Endodermal cell (in vitro differentiated cells): ENCODE data around the gene CER1. TPM values are rescaled to one million over a fixed set of nuclear protein-coding genes. Genes with fewer than 3 reads are reported as not detected.

Experiments used
- DNase-seq: peaks from one replicate; pipeline ENCODE4 v3.0.0-alpha.2; 2017
- H3K27ac ChIP-seq: 2 replicates; pipeline ENCODE4 v1.5.1; 2013; ENCODE audit warnings: mild to moderate bottlenecking, low read depth, low read length, moderate library complexity
- H3K27me3 ChIP-seq: 2 replicates; pipeline ENCODE4 v1.6.1; 2013; ENCODE audit warnings: mild to moderate bottlenecking, low read length, moderate library complexity; ENCODE audit not compliant: insufficient read depth, control insufficient read depth, poor library complexity, severe bottlenecking
- H3K36me3 ChIP-seq: 2 replicates; pipeline ENCODE4 v1.7.0; 2013; ENCODE audit warnings: mild to moderate bottlenecking, low read length, moderate library complexity; ENCODE audit not compliant: control insufficient read depth, insufficient read depth
- H3K4me1 ChIP-seq: one replicate; pipeline ENCODE4 v1.7.0; 2013; ENCODE audit warnings: low read length; ENCODE audit not compliant: control insufficient read depth, insufficient read depth
- H3K4me3 ChIP-seq: 2 replicates; pipeline ENCODE4 v1.5.1; 2013; ENCODE audit warnings: mild to moderate bottlenecking, low read length, moderate library complexity
- H3K9ac ChIP-seq: 2 replicates; pipeline ENCODE4 v1.6.1; 2013; ENCODE audit warnings: mild to moderate bottlenecking, low read length, moderate library complexity; ENCODE audit not compliant: poor library complexity, severe bottlenecking; ENCODE audit errors: extremely low read depth
- H3K9me3 ChIP-seq: 2 replicates; pipeline ENCODE4 v1.6.1; 2013; ENCODE audit warnings: mild to moderate bottlenecking, low read length, moderate library complexity; ENCODE audit not compliant: control insufficient read depth
- H3K27ac Mint-ChIP-seq: 2 replicates; pipeline ENCODE4 v1.8.0; 2020; ENCODE audit warnings: mixed read lengths
- H3K27me3 Mint-ChIP-seq: 2 replicates; pipeline ENCODE4 v1.8.0; 2021; ENCODE audit warnings: mild to moderate bottlenecking, mixed read lengths; ENCODE audit not compliant: insufficient read depth
- H3K36me3 Mint-ChIP-seq: 2 replicates; pipeline ENCODE4 v1.8.0; 2020; ENCODE audit warnings: low read depth, mixed read lengths
- H3K4me1 Mint-ChIP-seq: 2 replicates; pipeline ENCODE4 v1.8.0; 2020; ENCODE audit warnings: mixed read lengths
- H3K4me3 Mint-ChIP-seq: 2 replicates; pipeline ENCODE4 v1.8.0; 2020; ENCODE audit warnings: mild to moderate bottlenecking, moderate library complexity, mixed read lengths
- H3K9me3 Mint-ChIP-seq: 2 replicates; pipeline ENCODE4 v1.8.0; 2020; ENCODE audit warnings: mild to moderate bottlenecking, mixed read lengths
- WGBS, 2 experiments: methylation state at CpG; one replicate each; pipeline versions ENCODE4 v1.1.5 to v1.1.7; 2013; ENCODE audit warnings: missing lambda C conversion rate in 2 of 2, mixed read lengths in 1 of 2; ENCODE audit not compliant: insufficient coverage in 1 of 2, insufficient read length in 1 of 2; 5-methylcytosine and 5-hydroxymethylcytosine counted together
- total RNA-seq, 2 donors: library from RNA; stranded (reverse); fragmentation: NEBNext Ultra II Directional in 1 of 2; extraction: Animal tissue kit (Norgen Biotek cat#: 25700) in 1 of 2; gene quantifications; 2 replicates in 1 of 2; 3 replicates in 1 of 2; pipeline ENCODE4 v1.2.1, GENCODE V29; 2021
- TF ChIP-seq, protein P1 (sequence below): fragments of 200-600 bp; sonication (generic); conservative IDR thresholded peaks from 2 replicates; pipeline ENCODE4 v1.5.0; 2021; ENCODE audit warnings: antibody characterized with exemption, mild to moderate bottlenecking

The CER1 gene
- total RNA-seq, 2 donors from 2014 or later = 694 to 2,562 TPM

DNA sequence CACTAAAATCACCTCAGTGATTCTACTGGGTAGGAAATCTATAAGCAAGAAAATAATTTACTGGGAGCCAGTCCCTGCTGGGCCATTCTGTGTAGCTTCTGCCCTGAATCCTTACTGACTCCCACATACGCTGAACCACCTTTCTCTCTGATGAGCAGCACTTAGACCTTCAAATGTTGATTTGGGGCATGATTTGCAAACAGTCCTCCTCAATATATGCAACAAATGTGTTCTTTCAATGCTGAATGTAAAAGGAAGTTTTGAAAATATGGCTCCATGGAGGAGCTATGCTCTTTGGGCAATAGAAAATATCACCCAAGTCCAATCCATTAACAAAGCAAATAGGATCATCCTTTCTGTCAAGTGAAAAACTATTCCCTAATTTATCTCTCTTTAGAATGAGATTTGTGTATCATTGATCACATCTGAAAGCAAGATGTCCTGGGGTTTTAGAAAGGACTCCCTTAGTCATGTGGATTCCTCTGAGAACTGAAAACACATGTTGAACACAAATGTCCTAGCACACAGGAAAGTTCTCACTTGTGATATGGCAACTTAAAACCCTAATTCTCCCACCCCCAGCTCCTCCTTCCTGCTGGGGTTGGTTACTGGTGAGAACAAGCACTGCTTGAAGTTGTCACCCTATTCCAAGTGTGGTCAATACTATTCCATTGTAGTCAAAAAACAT, 8.9 kb upstream of the CER1 start:
- Mint-ChIP-seq H3K9me3 (no peaks in the 10 kb centered on the region), H3K36me3 (peaks cover 8% of the 10 kb centered on the region), H3K4me1 (peaks cover 40% of the 10 kb centered on the region), H3K27ac (no peak overlapping the region), H3K4me3 (no peak overlapping the region), H3K27me3 (peaks cover 15% of the 10 kb centered on the region)
- TF ChIP-seq, protein P1, sequence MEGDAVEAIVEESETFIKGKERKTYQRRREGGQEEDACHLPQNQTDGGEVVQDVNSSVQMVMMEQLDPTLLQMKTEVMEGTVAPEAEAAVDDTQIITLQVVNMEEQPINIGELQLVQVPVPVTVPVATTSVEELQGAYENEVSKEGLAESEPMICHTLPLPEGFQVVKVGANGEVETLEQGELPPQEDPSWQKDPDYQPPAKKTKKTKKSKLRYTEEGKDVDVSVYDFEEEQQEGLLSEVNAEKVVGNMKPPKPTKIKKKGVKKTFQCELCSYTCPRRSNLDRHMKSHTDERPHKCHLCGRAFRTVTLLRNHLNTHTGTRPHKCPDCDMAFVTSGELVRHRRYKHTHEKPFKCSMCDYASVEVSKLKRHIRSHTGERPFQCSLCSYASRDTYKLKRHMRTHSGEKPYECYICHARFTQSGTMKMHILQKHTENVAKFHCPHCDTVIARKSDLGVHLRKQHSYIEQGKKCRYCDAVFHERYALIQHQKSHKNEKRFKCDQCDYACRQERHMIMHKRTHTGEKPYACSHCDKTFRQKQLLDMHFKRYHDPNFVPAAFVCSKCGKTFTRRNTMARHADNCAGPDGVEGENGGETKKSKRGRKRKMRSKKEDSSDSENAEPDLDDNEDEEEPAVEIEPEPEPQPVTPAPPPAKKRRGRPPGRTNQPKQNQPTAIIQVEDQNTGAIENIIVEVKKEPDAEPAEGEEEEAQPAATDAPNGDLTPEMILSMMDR = no peak
- Histone ChIP-seq H3K9me3 (no peaks in the 10 kb centered on the region), H3K36me3 (peaks cover 43% of the 10 kb centered on the region), H3K4me1 (peaks cover 12% of the 10 kb centered on the region), H3K4me3 (peak overlapping the region; percentile 31), H3K27ac (no peak overlapping the region), H3K27me3 (no peaks in the 10 kb centered on the region), H3K9ac (no peak overlapping the region)
- no peak for DNase-seq
- WGBS, 2 experiments = 88 to 100% methylated on average over 1 of the region's 1 CpG

DNA sequence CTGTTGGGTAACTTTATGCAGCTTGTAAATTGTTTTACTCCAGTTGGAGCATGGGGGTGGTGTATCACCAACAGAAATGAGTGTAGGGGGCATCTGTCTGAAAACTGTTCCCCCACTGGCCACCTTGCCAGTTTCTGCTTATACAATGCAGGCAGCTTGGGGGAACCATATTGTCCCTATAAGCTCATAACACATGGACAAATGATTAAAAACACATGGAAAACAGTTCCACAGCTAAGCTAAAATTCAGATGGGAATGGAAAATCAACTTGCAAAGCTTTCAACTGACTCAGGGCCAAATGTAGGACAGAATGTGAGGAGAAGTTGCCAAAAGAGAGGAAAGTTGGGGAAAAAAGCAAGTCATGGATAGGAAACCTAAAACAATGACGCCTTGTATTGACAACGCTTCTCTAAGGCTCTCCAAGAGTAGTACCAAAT, 7.9 kb upstream of the CER1 start:
- Histone ChIP-seq H3K9ac (no peak overlapping the region), H3K36me3 (peaks cover 33% of the 10 kb centered on the region), H3K27ac (no peak overlapping the region), H3K4me1 (peaks cover 11% of the 10 kb centered on the region), H3K9me3 (no peaks in the 10 kb centered on the region), H3K27me3 (no peaks in the 10 kb centered on the region), H3K4me3 (no peak overlapping the region)
- Mint-ChIP-seq H3K4me3 (no peak overlapping the region), H3K27me3 (peaks cover 23% of the 10 kb centered on the region), H3K36me3 (peaks cover 4% of the 10 kb centered on the region), H3K9me3 (no peaks in the 10 kb centered on the region), H3K27ac (no peak overlapping the region), H3K4me1 (peaks cover 48% of the 10 kb centered on the region)
- no peak for DNase-seq
- WGBS, 2 experiments = 94 to 95% methylated on average over 2 of the region's 2 CpGs
- TF ChIP-seq, protein P1 = no peak

DNA sequence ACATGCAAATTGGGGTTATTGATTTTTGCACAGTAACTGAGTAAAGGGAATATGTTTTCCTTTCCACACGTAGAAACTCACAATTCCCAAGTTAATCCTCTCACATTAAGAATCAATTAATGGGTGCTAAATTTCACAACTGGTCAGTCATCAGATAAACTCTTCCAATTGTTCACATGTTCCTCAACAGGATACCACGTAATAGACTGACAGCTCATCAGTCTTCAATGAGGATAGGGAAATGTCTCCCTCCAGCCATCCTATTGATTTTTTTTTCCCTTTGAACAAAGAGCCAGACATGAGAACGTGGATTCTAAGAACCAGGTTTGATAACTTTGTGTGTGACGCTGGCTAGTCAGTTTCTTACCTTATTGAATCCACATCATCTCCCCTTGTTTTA, 768 bp upstream of the CER1 start:
- peak overlapping the region; percentile 92 for H3K27ac Mint-ChIP-seq
- Histone ChIP-seq H3K27me3 (no peaks in the 10 kb centered on the region), H3K36me3 (peaks cover 40% of the 10 kb centered on the region), H3K9me3 (no peaks in the 10 kb centered on the region), H3K9ac (peak overlapping the region; percentile 100), H3K4me3 (peak overlapping the region; percentile 97), H3K27ac (peak overlapping the region; percentile 74), H3K4me1 (peaks cover 5% of the 10 kb centered on the region)
- H3K4me1 Mint-ChIP-seq = peaks cover 76% of the 10 kb centered on the region
- 2 to 6% methylated on average over 2 to 4 of the region's 4 CpGs for WGBS, 2 experiments
- DNase-seq = no peak
- H3K9me3 Mint-ChIP-seq = no peaks in the 10 kb centered on the region
- peak overlapping the region; percentile 91 for H3K4me3 Mint-ChIP-seq
- TF ChIP-seq, protein P1 = no peak
- peaks cover 41% of the 10 kb centered on the region for H3K27me3 Mint-ChIP-seq
- H3K36me3 Mint-ChIP-seq = peaks cover 36% of the 10 kb centered on the region
